CD4-positive, alpha-beta memory T cell (primary cell): ENCODE measurements around the gene UNKL. TPM values are rescaled to one million over a fixed set of nuclear protein-coding genes. Genes with fewer than 3 reads are reported as not detected.

Experiments
- CTCF ChIA-PET: fragments of 350-600 bp; sonication (Branson Sonifier 250); formaldehyde crosslinking; loops from one replicate; lab custom pipeline; 2021; ENCODE audit warnings: inconsistent platforms; ENCODE audit not compliant: partially characterized antibody; lab: Charles Lee
- POLR2A ChIA-PET: fragments of 350-600 bp; sonication (Branson Sonifier 250); formaldehyde crosslinking; loops from one replicate; lab custom pipeline; 2021; ENCODE audit not compliant: partially characterized antibody; lab: Charles Lee
- DNase-seq, 5 donors: peaks; one replicate each; pipeline versions ENCODE4 v3.0.0 to v3.0.0-alpha.2; 2020 to 2022; ENCODE audit warnings: mixed read lengths in 1 of 5
- H3K27ac ChIP-seq: one replicate; pipeline ENCODE4 v1.7.0; 2013; ENCODE audit warnings: low read depth, low read length
- H3K27me3 ChIP-seq: 2 replicates; pipeline ENCODE4 v1.7.0; 2013; ENCODE audit warnings: mild to moderate bottlenecking, low read length, moderate library complexity; ENCODE audit not compliant: insufficient read depth
- H3K36me3 ChIP-seq: 2 replicates; pipeline ENCODE4 v1.7.0; 2013; ENCODE audit warnings: mild to moderate bottlenecking, low read length, moderate library complexity; ENCODE audit not compliant: insufficient read depth
- H3K4me1 ChIP-seq: 2 replicates; pipeline ENCODE4 v1.7.0; 2013; ENCODE audit warnings: mild to moderate bottlenecking, low read length, moderate library complexity; ENCODE audit not compliant: insufficient read depth
- H3K4me3 ChIP-seq, 2 donors: one replicate each; pipeline ENCODE4 v1.7.0; 2013; ENCODE audit warnings: low read length in 2 of 2, mild to moderate bottlenecking in 1 of 2
- H3K9me3 ChIP-seq, 2 donors: one replicate each; pipeline ENCODE4 v1.7.0; 2013; ENCODE audit warnings: low read length in 2 of 2, control low read depth in 1 of 2; ENCODE audit not compliant: control insufficient read depth in 1 of 2
- H3K27ac Mint-ChIP-seq, 7 donors: one replicate each; pipeline ENCODE4 v1.8.0; 2020 to 2021; ENCODE audit warnings: mixed read lengths in 7 of 7, mild to moderate bottlenecking in 6 of 7, inconsistent platforms in 3 of 7, moderate library complexity in 3 of 7
- H3K27me3 Mint-ChIP-seq, 2 donors: one replicate each; pipeline ENCODE4 v1.8.0; 2020 to 2021; ENCODE audit warnings: mixed read lengths in 2 of 2
- H3K36me3 Mint-ChIP-seq, 2 donors: one replicate each; pipeline ENCODE4 v1.8.0; 2020 to 2021; ENCODE audit warnings: mixed read lengths in 2 of 2, inconsistent platforms in 1 of 2, mild to moderate bottlenecking in 1 of 2
- H3K4me1 Mint-ChIP-seq, 4 donors: one replicate each; pipeline ENCODE4 v1.8.0; 2020 to 2021; ENCODE audit warnings: mixed read lengths in 4 of 4, mild to moderate bottlenecking in 1 of 4
- H3K4me3 Mint-ChIP-seq, 8 donors: one replicate each; pipeline ENCODE4 v1.8.0; 2020 to 2021; ENCODE audit warnings: mixed read lengths in 8 of 8, mild to moderate bottlenecking in 7 of 8, moderate library complexity in 6 of 8, inconsistent platforms in 3 of 8
- H3K9me3 Mint-ChIP-seq, 8 donors: one replicate each; pipeline ENCODE4 v1.8.0; 2020 to 2021; ENCODE audit warnings: mixed read lengths in 8 of 8, mild to moderate bottlenecking in 5 of 8, inconsistent platforms in 3 of 8, moderate library complexity in 1 of 8
- intact Hi-C: fragments of 100-400 bp; cut with micrococcal nuclease; formaldehyde crosslinking; loops from one replicate; pipeline ENCODE4 v1.15.1; 2023
- polyA plus RNA-seq, 2 donors: library from polyadenylated mRNA; unstranded; fragments of 300-500 nt; fragmentation: Illumina TruSeq; gene quantifications; one replicate each; pipeline ENCODE4 v1.2.3, GENCODE V29; 2021
- total RNA-seq, 2 experiments: library from RNA; stranded (reverse); gene quantifications; one replicate each; pipeline ENCODE4 v1.2.3, GENCODE V29; 2021

Gene UNKL
- total and polyA plus RNA-seq, 4 experiments from 2014 or later: 1.3 to 122 (median 59.5) TPM

GRCh38 chr16:1322407-1322806 lies 92.1 kb downstream of the UNKL start:
- CTCF ChIA-PET: no interaction called here
- Mint-ChIP-seq H3K9me3 (peaks cover 0 to 6% (median 0%) of the 10 kb centered on the region in 8 donors), H3K4me1 (peaks cover 0 to 3% (median 3%) of the 10 kb centered on the region in 4 donors), H3K36me3 (peaks cover 36 to 48% of the 10 kb centered on the region in 2 donors), H3K27ac (no peak overlapping the region), H3K4me3 (no peak overlapping the region), H3K27me3 (no peaks in the 10 kb centered on the region)
- Histone ChIP-seq H3K27me3 (no peaks in the 10 kb centered on the region), H3K9me3 (no peaks in the 10 kb centered on the region), H3K4me3 (no peak overlapping the region), H3K27ac (no peak overlapping the region), H3K36me3 (peaks cover 55% of the 10 kb centered on the region), H3K4me1 (no peaks in the 10 kb centered on the region)
- DNase-seq: no peak
- POLR2A ChIA-PET: no interaction called here
- intact Hi-C loops: no loop called here

DNA sequence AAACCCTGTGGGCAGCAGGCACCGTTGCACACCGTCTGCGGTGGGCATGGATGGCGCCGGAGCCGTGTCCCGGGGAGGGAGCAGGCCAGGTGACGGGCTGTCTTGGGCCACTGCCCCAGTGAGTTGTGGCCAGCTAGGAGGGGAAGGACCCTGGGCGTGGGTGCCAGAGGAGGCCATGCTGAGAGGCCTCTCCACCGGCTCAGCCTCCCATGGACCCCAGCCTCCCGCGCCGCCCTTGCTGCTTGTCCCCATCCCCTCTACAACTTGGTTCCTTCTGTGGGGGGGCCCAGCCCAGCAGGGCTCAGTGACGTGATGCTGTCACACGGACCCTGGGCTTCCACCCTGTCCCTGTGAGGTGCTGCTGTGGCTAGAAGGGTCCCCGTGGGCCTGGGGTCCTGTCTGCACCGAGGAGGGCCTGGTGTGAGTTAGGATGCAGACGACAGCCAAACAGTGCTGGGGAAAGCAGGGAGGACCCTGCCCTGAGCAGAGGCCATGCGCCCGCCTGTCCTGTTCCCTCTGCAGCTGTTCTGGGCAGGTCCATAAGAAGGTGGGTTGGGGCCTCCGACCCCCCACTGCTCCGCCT lies 93.8 kb downstream of the UNKL start:
- H3K9me3 Mint-ChIP-seq: peaks cover 0 to 6% (median 0%) of the 10 kb centered on the region in 8 donors
- H3K4me3 Mint-ChIP-seq: no peak overlapping the region
- peaks cover 0 to 3% (median under 1%) of the 10 kb centered on the region in 4 donors for H3K4me1 Mint-ChIP-seq
- H3K36me3 ChIP-seq: peaks cover 71% of the 10 kb centered on the region
- H3K9me3 ChIP-seq: no peaks in the 10 kb centered on the region
- no peak overlapping the region for H3K27ac Mint-ChIP-seq
- no peaks in the 10 kb centered on the region for H3K4me1 ChIP-seq
- H3K27me3 ChIP-seq: no peaks in the 10 kb centered on the region
- intact Hi-C loops: no loop called here
- no peaks in the 10 kb centered on the region for H3K27me3 Mint-ChIP-seq
- no peak for DNase-seq
- H3K36me3 Mint-ChIP-seq: peaks cover 49 to 58% of the 10 kb centered on the region in 2 donors
- no peak overlapping the region for H3K4me3 ChIP-seq
- ChIA-PET POLR2A (no interaction called here), CTCF (no interaction called here)
- H3K27ac ChIP-seq: no peak overlapping the region

- Mint-ChIP-seq H3K9me3 (peaks cover 0 to 6% (median 0%) of the 10 kb centered on the region in 8 donors), H3K4me3 (no peak overlapping the region), H3K27ac (peak overlapping the region in 1 of 7 donors; percentile 52), H3K27me3 (no peaks in the 10 kb centered on the region), H3K4me1 (peaks cover 0 to 3% (median under 1%) of the 10 kb centered on the region in 4 donors), H3K36me3 (peaks cover 45 to 59% of the 10 kb centered on the region in 2 donors)
- ChIA-PET POLR2A (no interaction called here), CTCF (no interaction called here)
- intact Hi-C loops: no loop called here
- Histone ChIP-seq H3K27me3 (no peaks in the 10 kb centered on the region), H3K27ac (no peak overlapping the region), H3K9me3 (no peaks in the 10 kb centered on the region), H3K36me3 (peaks cover 71% of the 10 kb centered on the region), H3K4me3 (no peak overlapping the region), H3K4me1 (no peaks in the 10 kb centered on the region)
- no peak for DNase-seq
Measured at GRCh38 chr16:1320097-1320496, 94.4 kb downstream of the UNKL start.

DNA sequence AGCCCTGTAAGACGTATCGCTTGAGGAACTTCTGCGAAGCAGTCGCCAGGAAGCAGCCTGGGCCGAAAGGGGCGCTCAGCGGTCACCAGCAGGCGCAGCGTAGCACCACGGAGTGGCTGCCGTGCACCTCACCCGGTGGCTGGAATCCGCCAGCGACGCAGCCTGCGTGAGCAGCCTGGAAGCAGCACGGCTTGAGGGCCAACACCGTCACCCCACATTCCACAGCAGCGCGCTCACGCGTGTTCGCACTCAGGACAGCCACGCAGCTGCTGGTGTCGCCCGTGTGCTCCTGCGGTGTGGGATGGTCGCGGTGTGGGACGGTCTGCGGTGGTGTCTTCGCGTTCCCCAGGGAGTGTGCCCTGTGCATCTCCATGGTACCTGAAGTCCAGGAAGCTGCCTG lies 95.5 kb downstream of the UNKL start:
- Histone ChIP-seq H3K4me1 (no peaks in the 10 kb centered on the region), H3K4me3 (no peak overlapping the region), H3K9me3 (no peaks in the 10 kb centered on the region), H3K36me3 (peaks cover 79% of the 10 kb centered on the region), H3K27ac (no peak overlapping the region), H3K27me3 (no peaks in the 10 kb centered on the region)
- CTCF ChIA-PET: no interaction called here
- intact Hi-C loops: no loop called here
- POLR2A ChIA-PET: no interaction called here
- H3K9me3 Mint-ChIP-seq: peaks cover 0 to 6% (median 0%) of the 10 kb centered on the region in 8 donors
- H3K27me3 Mint-ChIP-seq: no peaks in the 10 kb centered on the region
- H3K4me1 Mint-ChIP-seq: peaks cover 0 to 7% (median under 1%) of the 10 kb centered on the region in 4 donors
- peaks cover 37 to 57% of the 10 kb centered on the region in 2 donors for H3K36me3 Mint-ChIP-seq
- H3K27ac Mint-ChIP-seq: peak overlapping the region in 1 of 7 donors; percentile 48
- H3K4me3 Mint-ChIP-seq: no peak overlapping the region
- no peak for DNase-seq

GRCh38 chr16:1318268-1318545 lies 96.3 kb downstream of the UNKL start:
- CTCF ChIA-PET: no interaction called here
- H3K4me1 Mint-ChIP-seq: peaks cover 0 to 9% (median 1%) of the 10 kb centered on the region in 4 donors
- Histone ChIP-seq H3K4me1 (no peaks in the 10 kb centered on the region), H3K36me3 (peaks cover 80% of the 10 kb centered on the region), H3K27me3 (no peaks in the 10 kb centered on the region), H3K9me3 (no peaks in the 10 kb centered on the region), H3K27ac (no peak overlapping the region), H3K4me3 (no peak overlapping the region)
- DNase-seq: no peak
- peaks cover 36 to 54% of the 10 kb centered on the region in 2 donors for H3K36me3 Mint-ChIP-seq
- no peaks in the 10 kb centered on the region for H3K27me3 Mint-ChIP-seq
- intact Hi-C loops: no loop called here
- H3K9me3 Mint-ChIP-seq: peaks cover 0 to 6% (median 0%) of the 10 kb centered on the region in 8 donors
- POLR2A ChIA-PET: no interaction called here
- H3K4me3 Mint-ChIP-seq: no peak overlapping the region
- peak overlapping the region in 2 of 7 donors; percentile 54 to 86 for H3K27ac Mint-ChIP-seq

- ChIA-PET CTCF (no interaction called here), POLR2A (interaction anchor here (1.5 kb wide), 1 partner anchor 14 kb away, joined by 4 read pairs; no protein-coding TSS in a partner anchor)
- no peaks in the 10 kb centered on the region for H3K27me3 ChIP-seq
- no peak overlapping the region for H3K4me3 ChIP-seq
- H3K36me3 ChIP-seq: peaks cover 84% of the 10 kb centered on the region
- intact Hi-C loops: no loop called here
- no peaks in the 10 kb centered on the region for H3K27me3 Mint-ChIP-seq
- H3K27ac ChIP-seq: no peak overlapping the region
- DNase-seq: no peak
- H3K4me1 ChIP-seq: peaks cover 5% of the 10 kb centered on the region
- peaks cover 0 to 6% (median 0%) of the 10 kb centered on the region in 8 donors for H3K9me3 Mint-ChIP-seq
- peaks cover 2 to 14% (median 7%) of the 10 kb centered on the region in 4 donors for H3K4me1 Mint-ChIP-seq
- H3K27ac Mint-ChIP-seq: no peak overlapping the region
- H3K9me3 ChIP-seq: no peaks in the 10 kb centered on the region
- H3K36me3 Mint-ChIP-seq: peaks cover 36 to 55% of the 10 kb centered on the region in 2 donors
- H3K4me3 Mint-ChIP-seq: no peak overlapping the region
Measured at GRCh38 chr16:1317479-1318267, 96.8 kb downstream of the UNKL start.

- Histone ChIP-seq H3K27ac (no peak overlapping the region), H3K36me3 (peaks cover 79% of the 10 kb centered on the region), H3K27me3 (no peaks in the 10 kb centered on the region), H3K4me1 (peaks cover 22% of the 10 kb centered on the region), H3K4me3 (no peak overlapping the region), H3K9me3 (no peaks in the 10 kb centered on the region)
- Mint-ChIP-seq H3K27me3 (no peaks in the 10 kb centered on the region), H3K36me3 (peaks cover 37 to 60% of the 10 kb centered on the region in 2 donors), H3K4me1 (peaks cover 5 to 28% (median 15%) of the 10 kb centered on the region in 4 donors), H3K27ac (no peak overlapping the region), H3K9me3 (peaks cover 0 to 6% (median 0%) of the 10 kb centered on the region in 8 donors), H3K4me3 (no peak overlapping the region)
- ChIA-PET CTCF (interaction anchor here (0.9 to 1.3 kb wide), 2 partner anchors 16 to 48 kb away, joined by 3 read pairs; no protein-coding TSS in a partner anchor), POLR2A (interaction anchor here (1.3 kb wide), 1 partner anchor 14 kb away, joined by 4 read pairs; no protein-coding TSS in a partner anchor)
- DNase-seq: no peak
- intact Hi-C loops: no loop called here
Measured at GRCh38 chr16:1316033-1316405, 98.5 kb downstream of the UNKL start.
